RWPE2 (cell line): Measurements from ENCODE around the gene ARL15.

Experiments
- ATAC-seq: fragments of 200-7000 bp; cut with Tn5 transposase; 3 replicates; pipeline ENCODE4 v1.9.1; 2021; ENCODE audit warnings: low read depth
- DNase-seq: peaks from one replicate; pipeline ENCODE4 v3.0.0-alpha.2; 2020; ENCODE audit warnings: low spot score
- H3K27ac ChIP-seq: fragments of 450-650 bp; 2 replicates; pipeline ENCODE4 v1.5.1; 2017; ENCODE audit warnings: mild to moderate bottlenecking; ENCODE audit not compliant: poor library complexity, severe bottlenecking
- H3K27me3 ChIP-seq: fragments of 250-450 bp; sonication (Bioruptor Pico); 2 replicates; pipeline ENCODE4 v1.5.1; 2021; ENCODE audit warnings: mild to moderate bottlenecking, moderate library complexity; ENCODE audit not compliant: insufficient read depth, poor library complexity, severe bottlenecking
- H3K36me3 ChIP-seq: fragments of 250-450 bp; sonication (Bioruptor Pico); 2 replicates; pipeline ENCODE4 v1.5.1; 2020; ENCODE audit warnings: low read depth, mild to moderate bottlenecking, moderate library complexity
- H3K4me1 ChIP-seq: fragments of 250-450 bp; sonication (Bioruptor Pico); 2 replicates; pipeline ENCODE4 v1.5.1; 2021; ENCODE audit warnings: mild to moderate bottlenecking, moderate library complexity; ENCODE audit not compliant: insufficient read depth, poor library complexity, severe bottlenecking
- H3K4me3 ChIP-seq: fragments of 250-450 bp; sonication (Bioruptor Pico); 2 replicates; pipeline ENCODE4 v1.5.1; 2021; ENCODE audit warnings: mild to moderate bottlenecking, moderate library complexity; ENCODE audit not compliant: severe bottlenecking
- H3K9me3 ChIP-seq: fragments of 250-450 bp; sonication (Bioruptor Pico); 2 replicates; pipeline ENCODE4 v1.5.1; 2021; ENCODE audit warnings: mild to moderate bottlenecking, moderate library complexity; ENCODE audit not compliant: severe bottlenecking
- TF ChIP-seq, protein P1 (sequence below): fragments of 450-650 bp; IDR thresholded peaks from one replicate; pipeline ENCODE4 v1.5.1; 2017; ENCODE audit warnings: mild to moderate bottlenecking, moderate library complexity; ENCODE audit not compliant: poor library complexity, severe bottlenecking

Gene ARL15

DNA sequence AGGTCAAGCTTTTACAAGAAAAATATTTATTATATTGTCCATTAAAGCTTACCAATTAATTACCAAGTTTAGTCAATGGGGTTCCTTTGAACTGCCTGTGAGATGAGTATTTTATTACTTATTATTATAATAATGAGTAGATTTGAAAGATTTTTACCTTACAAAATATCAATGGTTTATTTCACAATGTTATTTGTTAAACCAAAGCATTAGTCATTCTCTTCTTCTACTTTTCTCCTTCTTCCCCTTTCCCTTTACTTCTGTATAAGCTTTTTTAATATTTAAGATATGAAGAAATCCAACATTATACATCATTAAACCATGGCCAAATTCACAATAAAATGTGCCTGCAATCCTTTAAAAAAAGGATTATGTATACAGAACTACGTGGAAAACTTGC lies 369.5 kb downstream of the ARL15 start:
- H3K27ac ChIP-seq, result no peak overlapping the region
- no peak for DNase-seq

DNA sequence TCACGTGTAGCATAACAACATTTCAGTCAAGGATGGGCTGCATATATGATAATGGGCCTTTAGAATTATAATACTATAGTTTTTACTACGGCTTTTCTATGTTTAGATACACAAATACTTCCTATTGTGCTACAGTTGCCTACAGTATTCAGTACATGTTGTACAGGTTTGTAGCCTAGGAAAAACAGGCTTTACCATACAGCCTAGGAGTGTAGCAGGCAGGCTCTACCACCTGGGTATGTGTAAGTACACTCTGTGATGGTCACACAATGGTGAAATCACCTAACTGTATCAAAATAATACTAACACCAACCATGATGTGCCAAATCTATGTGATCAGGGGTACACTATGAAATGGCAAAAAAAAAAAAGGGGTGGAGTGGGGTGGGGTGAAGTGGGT lies 372.9 kb downstream of the ARL15 start:
- Histone ChIP-seq H3K9me3 (no peaks in the 10 kb centered on the region), H3K27me3 (no peaks in the 10 kb centered on the region), H3K27ac (no peak overlapping the region), H3K36me3 (no peaks in the 10 kb centered on the region), H3K4me3 (no peak overlapping the region), H3K4me1 (peaks cover 11% of the 10 kb centered on the region)
- TF ChIP-seq, protein P1, sequence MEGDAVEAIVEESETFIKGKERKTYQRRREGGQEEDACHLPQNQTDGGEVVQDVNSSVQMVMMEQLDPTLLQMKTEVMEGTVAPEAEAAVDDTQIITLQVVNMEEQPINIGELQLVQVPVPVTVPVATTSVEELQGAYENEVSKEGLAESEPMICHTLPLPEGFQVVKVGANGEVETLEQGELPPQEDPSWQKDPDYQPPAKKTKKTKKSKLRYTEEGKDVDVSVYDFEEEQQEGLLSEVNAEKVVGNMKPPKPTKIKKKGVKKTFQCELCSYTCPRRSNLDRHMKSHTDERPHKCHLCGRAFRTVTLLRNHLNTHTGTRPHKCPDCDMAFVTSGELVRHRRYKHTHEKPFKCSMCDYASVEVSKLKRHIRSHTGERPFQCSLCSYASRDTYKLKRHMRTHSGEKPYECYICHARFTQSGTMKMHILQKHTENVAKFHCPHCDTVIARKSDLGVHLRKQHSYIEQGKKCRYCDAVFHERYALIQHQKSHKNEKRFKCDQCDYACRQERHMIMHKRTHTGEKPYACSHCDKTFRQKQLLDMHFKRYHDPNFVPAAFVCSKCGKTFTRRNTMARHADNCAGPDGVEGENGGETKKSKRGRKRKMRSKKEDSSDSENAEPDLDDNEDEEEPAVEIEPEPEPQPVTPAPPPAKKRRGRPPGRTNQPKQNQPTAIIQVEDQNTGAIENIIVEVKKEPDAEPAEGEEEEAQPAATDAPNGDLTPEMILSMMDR, result no peak
- DNase-seq (no peak), ATAC-seq (no peak)

More for the DNA sequence above, 369.5 kb downstream of the ARL15 start:
- ATAC-seq, result no peak
- H3K36me3 ChIP-seq, result no peaks in the 10 kb centered on the region
- H3K27me3 ChIP-seq, result no peaks in the 10 kb centered on the region
- no peaks in the 10 kb centered on the region for H3K9me3 ChIP-seq
- TF ChIP-seq, protein P1, result no peak
- H3K4me3 ChIP-seq, result no peak overlapping the region
- H3K4me1 ChIP-seq, result peaks cover 18% of the 10 kb centered on the region

DNA sequence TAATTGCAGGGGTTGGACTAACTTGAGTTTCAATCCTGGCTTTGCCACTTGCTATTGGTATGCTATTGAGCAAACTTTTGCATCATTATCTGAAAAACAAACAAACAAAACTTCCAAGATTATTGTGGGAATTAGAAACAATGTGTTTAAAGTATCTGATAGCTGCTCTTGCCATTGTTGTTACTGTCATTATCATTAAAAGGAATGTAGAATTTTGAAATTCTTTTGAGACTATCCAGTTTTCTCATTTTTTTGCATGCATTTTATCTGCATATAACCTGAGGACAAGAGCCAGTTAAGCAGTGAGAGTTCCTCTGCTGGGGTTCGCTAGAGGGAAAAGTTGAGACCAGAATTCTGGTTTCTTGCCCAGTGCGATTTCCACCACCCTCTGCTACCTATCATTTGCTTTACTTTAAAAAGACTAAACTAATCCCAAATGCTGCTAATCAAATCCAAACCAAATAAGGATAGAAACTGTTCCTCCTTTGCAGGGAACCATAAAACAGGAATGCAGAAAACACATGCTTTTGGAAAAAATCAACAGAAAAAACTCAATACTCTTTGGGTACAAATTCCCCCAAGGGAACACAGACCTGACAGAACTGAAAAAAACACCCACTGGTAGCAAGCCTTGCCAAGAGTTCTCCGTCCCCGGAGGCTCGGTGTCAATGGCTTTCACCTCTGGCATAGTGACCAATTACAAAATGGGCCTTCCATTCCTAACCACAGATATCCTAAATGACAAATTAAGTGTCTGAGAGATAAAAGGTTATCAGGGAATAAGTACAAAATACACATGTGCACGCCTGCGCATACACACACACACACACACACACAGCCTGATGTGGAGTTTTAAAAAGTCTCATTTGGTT lies 373.7 kb downstream of the ARL15 start:
- TF ChIP-seq, protein P1, result no peak
- H3K36me3 ChIP-seq, result no peaks in the 10 kb centered on the region
- H3K4me1 ChIP-seq, result peaks cover 9% of the 10 kb centered on the region
- DNase-seq, result no peak
- H3K27ac ChIP-seq, result no peak overlapping the region
- no peaks in the 10 kb centered on the region for H3K27me3 ChIP-seq
- no peak overlapping the region for H3K4me3 ChIP-seq
- no peak for ATAC-seq
- H3K9me3 ChIP-seq, result no peaks in the 10 kb centered on the region

DNA sequence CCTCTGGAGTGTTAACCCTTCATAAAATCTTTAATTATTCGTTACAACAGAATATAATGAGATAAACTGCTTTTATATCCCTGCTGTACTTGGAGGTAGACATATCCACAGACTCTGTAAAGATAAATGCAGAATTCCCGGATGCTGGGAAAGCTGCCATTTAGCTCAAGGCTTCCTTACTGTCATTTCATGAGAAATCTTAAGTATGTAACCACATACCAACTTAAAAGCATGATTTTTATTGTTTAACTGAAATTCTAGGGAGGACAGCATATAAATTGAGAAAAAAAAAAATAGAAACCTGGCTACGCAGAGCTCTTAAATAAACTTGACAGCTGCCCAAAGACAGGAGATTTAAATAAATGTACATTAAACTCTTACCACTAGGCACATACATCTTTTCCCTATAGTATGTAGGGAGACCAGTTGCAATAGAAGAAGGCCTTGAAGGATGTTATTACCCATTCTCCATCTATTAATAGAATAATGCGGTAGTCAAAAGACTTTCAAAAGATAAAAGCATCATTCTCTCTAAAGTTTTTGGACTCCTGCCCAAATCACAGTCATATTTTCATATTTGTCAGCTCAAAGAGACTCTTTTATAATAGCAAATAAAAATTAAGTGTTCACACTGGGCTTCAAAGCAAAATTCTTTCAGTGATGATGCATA lies 376.1 kb downstream of the ARL15 start:
- no peaks in the 10 kb centered on the region for H3K27me3 ChIP-seq
- no peak overlapping the region for H3K27ac ChIP-seq
- H3K36me3 ChIP-seq, result no peaks in the 10 kb centered on the region
- H3K4me3 ChIP-seq, result no peak overlapping the region
- no peak for DNase-seq
- no peaks in the 10 kb centered on the region for H3K4me1 ChIP-seq
- no peak for ATAC-seq
- H3K9me3 ChIP-seq, result no peaks in the 10 kb centered on the region
- TF ChIP-seq, protein P1, result no peak
